PC-3 (cell line): ENCODE measurements around the gene BICRA. TPM values are rescaled to one million over a fixed set of nuclear protein-coding genes. Genes with fewer than 3 reads are reported as not detected.

Source experiments
- ATAC-seq: fragments of 200-7000 bp; cut with Tn5 transposase; 2 replicates; pipeline ENCODE4 v1.9.1; 2020; ENCODE audit warnings: mild to moderate bottlenecking, moderate library complexity
- BruUV-seq: library from RNA; stranded (reverse); fragments of 400-500 nt; replicated peaks from 2 replicates; lab custom pipeline; 2021; lab: Mats Ljungman, UMichigan
- CTCF ChIA-PET: fragments of 300-600 bp; sonication (Branson Sonifier 250); formaldehyde crosslinking; loops from one replicate; lab custom pipeline; 2022; ENCODE audit warnings: antibody characterized with exemption; lab: Charles Lee
- POLR2A ChIA-PET: fragments of 300-600 bp; sonication (Branson Sonifier 250); formaldehyde crosslinking; loops from one replicate; lab custom pipeline; 2022; ENCODE audit warnings: antibody characterized with exemption; ENCODE audit not compliant: unreplicated experiment; lab: Charles Lee
- DNase-seq: peaks from one replicate; pipeline ENCODE4 v3.0.0-alpha.2; 2015
- H2AFZ ChIP-seq: fragments of 300-600 bp; sonication (generic); 2 replicates; pipeline ENCODE4 v1.6.0; 2016; ENCODE audit warnings: antibody characterized with exemption, low read length
- H3F3A ChIP-seq: fragments of 300-600 bp; sonication (generic); one replicate; pipeline ENCODE4 v1.6.0; 2017; ENCODE audit warnings: antibody characterized with exemption, low read length, control low read depth, mild to moderate bottlenecking; ENCODE audit not compliant: unreplicated experiment
- H3K27ac ChIP-seq: fragments of 300-600 bp; sonication (generic); 2 replicates; pipeline ENCODE4 v1.5.1; 2016; ENCODE audit warnings: mild to moderate bottlenecking, low read length
- H3K27me3 ChIP-seq: fragments of 300-600 bp; sonication (generic); 2 replicates; pipeline ENCODE4 v1.6.1; 2016; ENCODE audit warnings: low read length, mixed read lengths
- H3K36me3 ChIP-seq: fragments of 300-600 bp; sonication (generic); 2 replicates; pipeline ENCODE4 v1.6.1; 2016; ENCODE audit warnings: low read depth, mixed run types, low read length, mixed read lengths
- H3K4me1 ChIP-seq: fragments of 300-600 bp; sonication (generic); 2 replicates; pipeline ENCODE4 v1.5.1; 2016; ENCODE audit warnings: low read length; ENCODE audit not compliant: insufficient read depth
- H3K4me2 ChIP-seq: fragments of 300-600 bp; sonication (generic); 2 replicates; pipeline ENCODE4 v1.6.0; 2016; ENCODE audit warnings: low read length
- H3K4me3 ChIP-seq: fragments of 300-600 bp; sonication (generic); 2 replicates; pipeline ENCODE4 v1.5.1; 2016; ENCODE audit warnings: mild to moderate bottlenecking, low read length, mixed read lengths
- H3K79me2 ChIP-seq: fragments of 300-600 bp; sonication (generic); 2 replicates; pipeline ENCODE4 v1.6.1; 2017; ENCODE audit warnings: low read length, mixed read lengths
- H3K9ac ChIP-seq: fragments of 300-600 bp; sonication (generic); 2 replicates; pipeline ENCODE4 v1.6.0; 2016; ENCODE audit warnings: mild to moderate bottlenecking, low read length
- H3K9me2 ChIP-seq: fragments of 300-600 bp; sonication (generic); replicated peaks from 2 replicates; pipeline ENCODE4 v1.6.1; 2016; ENCODE audit warnings: mixed run types, low read length, mixed read lengths
- H3K9me3 ChIP-seq: fragments of 300-600 bp; sonication (generic); 2 replicates; pipeline ENCODE4 v1.6.1; 2016; ENCODE audit warnings: low read length, mixed read lengths
- H4K20me1 ChIP-seq: fragments of 300-600 bp; sonication (generic); 2 replicates; pipeline ENCODE4 v1.6.1; 2016; ENCODE audit warnings: low read length, mixed read lengths
- EZH2 ChIP-seq: fragments of 300-600 bp; sonication (generic); IDR thresholded peaks from one replicate; pipeline ENCODE4 v1.6.1; 2017; ENCODE audit warnings: antibody characterized with exemption, mild to moderate bottlenecking, low read length; ENCODE audit not compliant: unreplicated experiment
- EZH2phosphoT487 ChIP-seq: fragments of 300-600 bp; sonication (generic); IDR thresholded peaks from 2 replicates; pipeline ENCODE4 v1.6.1; 2018; ENCODE audit warnings: mild to moderate bottlenecking, antibody characterized with exemption, low read length, borderline replicate concordance
- intact Hi-C: fragments of 100-400 bp; cut with micrococcal nuclease; formaldehyde crosslinking; loops from 2 replicates; pipeline ENCODE4 v1.9.0; 2023
- total RNA-seq: library from RNA; depleted of rRNA; stranded (reverse); fragments of >200 nt; gene quantifications from 2 replicates; pipeline ENCODE4 v1.2.3, GENCODE V29; 2014
- TF ChIP-seq, protein P1 (sequence below): fragments of 300-600 bp; sonication (generic); conservative IDR thresholded peaks from 2 replicates; pipeline ENCODE4 v1.5.1; 2017; ENCODE audit warnings: antibody characterized with exemption, low read depth, mild to moderate bottlenecking, low read length

Gene BICRA
- total RNA-seq, 1 experiment from 2014 or later, result 1.2 TPM

DNA sequence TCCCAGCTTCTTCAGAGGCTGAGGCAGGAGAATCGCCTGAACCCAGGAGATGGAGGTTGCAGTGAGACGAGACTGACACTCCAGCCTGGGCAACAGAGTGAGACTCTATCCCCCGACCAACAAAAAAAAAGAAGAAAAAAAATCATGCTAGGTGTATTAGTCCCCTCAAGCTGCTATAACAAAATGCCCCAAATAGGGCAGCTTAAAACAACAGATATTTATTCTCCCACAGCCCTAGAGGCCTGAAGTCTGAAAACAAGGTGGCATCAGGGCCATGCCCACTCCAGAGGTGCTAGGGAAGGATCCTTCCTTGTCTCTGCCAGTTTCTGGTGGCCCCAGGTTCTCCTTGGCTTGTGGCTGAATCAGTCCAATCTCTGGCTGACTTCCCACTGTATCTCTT is 95.7 kb downstream of the BICRA start:
- no TSS peak for BruUV-seq
- no peaks in the 10 kb centered on the region for H3K79me2 ChIP-seq
- H3K36me3 ChIP-seq, result no peaks in the 10 kb centered on the region
- no peak overlapping the region for H3K9ac ChIP-seq
- H2AFZ ChIP-seq, result no peak overlapping the region
- ChIA-PET POLR2A (no interaction called here), CTCF (no interaction called here)
- no peaks in the 10 kb centered on the region for H4K20me1 ChIP-seq
- no peak for ATAC-seq
- no peak overlapping the region for H3K4me2 ChIP-seq
- no peak overlapping the region for H3K4me3 ChIP-seq
- H3F3A ChIP-seq, result no peaks in the 10 kb centered on the region
- H3K27ac ChIP-seq, result no peak overlapping the region
- no peaks in the 10 kb centered on the region for H3K9me3 ChIP-seq
- intact Hi-C loops, result no loop called here
- H3K9me2 ChIP-seq, result no peaks in the 10 kb centered on the region
- no peaks in the 10 kb centered on the region for H3K27me3 ChIP-seq
- DNase-seq, result peak; percentile 22
- H3K4me1 ChIP-seq, result no peaks in the 10 kb centered on the region
- TF ChIP-seq EZH2phosphoT487, result no peak
- no peak for TF ChIP-seq EZH2
- TF ChIP-seq, protein P1, sequence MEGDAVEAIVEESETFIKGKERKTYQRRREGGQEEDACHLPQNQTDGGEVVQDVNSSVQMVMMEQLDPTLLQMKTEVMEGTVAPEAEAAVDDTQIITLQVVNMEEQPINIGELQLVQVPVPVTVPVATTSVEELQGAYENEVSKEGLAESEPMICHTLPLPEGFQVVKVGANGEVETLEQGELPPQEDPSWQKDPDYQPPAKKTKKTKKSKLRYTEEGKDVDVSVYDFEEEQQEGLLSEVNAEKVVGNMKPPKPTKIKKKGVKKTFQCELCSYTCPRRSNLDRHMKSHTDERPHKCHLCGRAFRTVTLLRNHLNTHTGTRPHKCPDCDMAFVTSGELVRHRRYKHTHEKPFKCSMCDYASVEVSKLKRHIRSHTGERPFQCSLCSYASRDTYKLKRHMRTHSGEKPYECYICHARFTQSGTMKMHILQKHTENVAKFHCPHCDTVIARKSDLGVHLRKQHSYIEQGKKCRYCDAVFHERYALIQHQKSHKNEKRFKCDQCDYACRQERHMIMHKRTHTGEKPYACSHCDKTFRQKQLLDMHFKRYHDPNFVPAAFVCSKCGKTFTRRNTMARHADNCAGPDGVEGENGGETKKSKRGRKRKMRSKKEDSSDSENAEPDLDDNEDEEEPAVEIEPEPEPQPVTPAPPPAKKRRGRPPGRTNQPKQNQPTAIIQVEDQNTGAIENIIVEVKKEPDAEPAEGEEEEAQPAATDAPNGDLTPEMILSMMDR, result no peak

DNA sequence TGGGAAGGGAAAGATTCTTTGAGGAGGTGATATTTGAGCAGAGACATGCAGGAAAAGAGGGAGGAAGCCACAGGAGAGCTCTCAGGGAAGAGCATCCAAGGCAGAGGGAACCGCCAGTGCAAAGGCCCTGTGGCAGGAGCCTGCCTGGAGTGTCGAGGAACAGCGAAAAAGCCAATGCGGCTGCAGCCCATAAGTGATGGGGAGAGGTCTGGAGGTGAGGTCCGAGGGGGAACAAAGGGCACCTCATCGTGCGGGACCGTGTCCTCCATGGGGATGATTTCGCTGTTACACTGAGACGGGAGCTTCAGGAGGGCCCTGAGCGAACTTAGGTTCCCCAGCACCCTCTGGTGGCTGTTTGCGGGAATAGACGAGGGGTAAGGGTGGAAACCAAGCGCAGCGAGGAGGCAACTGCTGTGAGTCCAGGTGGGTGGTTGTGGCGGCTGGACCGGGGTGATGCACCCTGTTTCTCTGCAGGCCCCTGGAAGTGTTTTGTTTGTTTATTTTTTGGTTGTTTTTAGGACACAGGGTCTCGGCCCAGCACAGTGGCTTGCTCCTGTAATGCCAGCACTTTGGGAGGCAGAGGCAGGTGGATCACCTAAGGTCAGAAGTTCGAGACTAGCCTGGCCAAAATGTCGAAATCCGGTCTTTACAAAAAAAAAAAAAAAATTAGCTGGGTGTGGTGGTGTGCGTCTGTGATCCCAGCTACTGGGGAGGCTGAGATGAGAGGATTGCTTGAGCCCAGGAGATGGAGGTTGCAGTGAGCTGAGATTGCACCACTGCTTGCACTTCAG is 98.4 kb downstream of the BICRA start:
- ATAC-seq (peak; percentile 90), DNase-seq (peak; percentile 88)
- Histone ChIP-seq H3K4me3 (no peak overlapping the region), H3K4me2 (no peak overlapping the region), H3K27ac (no peak overlapping the region), H3K9ac (no peak overlapping the region), H2AFZ (peak overlapping the region; percentile 74), H3K79me2 (no peaks in the 10 kb centered on the region), H3K9me3 (no peaks in the 10 kb centered on the region), H3K27me3 (no peaks in the 10 kb centered on the region), H4K20me1 (no peaks in the 10 kb centered on the region), H3K4me1 (no peaks in the 10 kb centered on the region), H3K9me2 (no peaks in the 10 kb centered on the region), H3F3A (no peaks in the 10 kb centered on the region), H3K36me3 (no peaks in the 10 kb centered on the region)
- ChIA-PET POLR2A (no interaction called here), CTCF (interaction anchor here (0.5 to 1.5 kb wide), 5 partner anchors 146 to 362 kb away, joined by 3 to 6 read pairs (median 3); no protein-coding TSS in a partner anchor)
- intact Hi-C loops, result loop anchor here (1.0 to 2.0 kb wide), 2 partner anchors 35 to 271 kb away; no protein-coding TSS in a partner anchor
- no TSS peak for BruUV-seq
- no peak for TF ChIP-seq EZH2
- TF ChIP-seq, protein P1, result peak; percentile 74

DNA sequence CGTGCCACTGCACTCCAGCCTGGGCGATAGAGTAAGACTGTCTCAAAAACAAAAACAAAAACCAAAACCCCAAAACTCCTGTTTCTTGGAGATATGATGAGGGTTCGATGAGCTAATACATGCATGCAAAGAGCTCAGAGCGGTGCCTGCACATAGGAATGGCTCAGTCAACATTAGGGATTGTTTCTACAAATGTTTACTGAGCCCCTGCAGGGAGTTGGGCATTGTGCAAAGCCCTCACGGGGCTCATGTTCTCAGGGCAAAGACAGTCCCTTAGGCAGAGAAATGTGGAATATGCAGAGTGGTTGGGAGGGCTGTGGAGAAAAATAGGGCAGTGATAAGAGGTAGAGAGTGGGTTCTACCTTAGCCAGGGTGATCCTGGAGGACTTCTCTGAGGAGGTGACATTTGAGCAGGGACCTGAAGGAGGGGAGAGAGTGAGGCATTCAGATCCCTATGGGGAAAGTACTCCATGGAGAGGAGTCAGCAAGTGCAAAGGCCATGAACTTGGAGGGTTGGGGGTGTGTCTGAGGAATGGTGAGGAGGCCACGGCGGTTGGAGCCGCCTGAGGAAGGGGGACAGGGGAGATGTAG is 102.8 kb downstream of the BICRA start:
- H3K36me3 ChIP-seq, result no peaks in the 10 kb centered on the region
- DNase-seq (no peak), ATAC-seq (no peak)
- H3K27ac ChIP-seq, result no peak overlapping the region
- no peak overlapping the region for H3K4me3 ChIP-seq
- no peaks in the 10 kb centered on the region for H3F3A ChIP-seq
- no peak overlapping the region for H3K9ac ChIP-seq
- POLR2A ChIA-PET, result no interaction called here
- intact Hi-C loops, result no loop called here
- H3K27me3 ChIP-seq, result no peaks in the 10 kb centered on the region
- no peak overlapping the region for H3K4me2 ChIP-seq
- no peak overlapping the region for H2AFZ ChIP-seq
- no peaks in the 10 kb centered on the region for H3K4me1 ChIP-seq
- no TSS peak for BruUV-seq
- no peaks in the 10 kb centered on the region for H4K20me1 ChIP-seq
- no peak for TF ChIP-seq EZH2phosphoT487
- TF ChIP-seq, protein P1, result no peak
- TF ChIP-seq EZH2, result no peak
- H3K79me2 ChIP-seq, result no peaks in the 10 kb centered on the region
- no peaks in the 10 kb centered on the region for H3K9me3 ChIP-seq
- CTCF ChIA-PET, result interaction anchor here (2.6 kb wide), 1 partner anchor 31 kb away, joined by 8 read pairs; no protein-coding TSS in a partner anchor
- H3K9me2 ChIP-seq, result no peaks in the 10 kb centered on the region
